ENCODE measurements around the gene KIAA1217. TPM values are rescaled to one million over a fixed set of nuclear protein-coding genes. Genes with fewer than 3 reads are reported as not detected.

Gene KIAA1217
- polyA plus RNA-seq, 1 of the 3 experiments (the other 2 are of a cell fraction): 7.2 TPM

GRCh38 chr10:24541239-24541753 lies 332.4 kb downstream of the KIAA1217 start:
- Histone ChIP-seq H3K4me3 (ENCODE audit: low read depth in 2 of 2, low read length in 1 of 2) (no peak overlapping the region), H3K9ac (no peak overlapping the region), H3K27ac (ENCODE audit: low read depth in 2 of 2, low read length in 1 of 2) (no peak overlapping the region), H3K36me3 (replicated peaks in 1 of 2; ENCODE audit: control insufficient read depth in 1 of 2, insufficient read depth in 2 of 2, low read length in 1 of 2) (peaks cover 0 to 36% of the 10 kb centered on the region in 2 experiments), H3K4me1 (ENCODE audit: control insufficient read depth in 1 of 2, insufficient read depth in 2 of 2, low read depth in 1 of 2, low read length in 1 of 2) (no peaks in the 10 kb centered on the region), H3K9me3 (no peaks in the 10 kb centered on the region), H3K27me3 (ENCODE audit: insufficient read depth) (no peaks in the 10 kb centered on the region), H4K20me1 (ENCODE audit: insufficient read depth) (no peaks in the 10 kb centered on the region), H3K4me2 (no peak overlapping the region), H3K79me2 (ENCODE audit: insufficient read depth) (no peaks in the 10 kb centered on the region), H3F3A (replicated peaks; ENCODE audit: insufficient read depth) (no peaks in the 10 kb centered on the region), H3K9me2 (no peaks in the 10 kb centered on the region), H2AFZ (ENCODE audit: low read depth) (no peak overlapping the region)
- 82% methylated on average over 9 of the region's 9 CpGs for WGBS (ENCODE audit: low lambda C conversion rate)
- DNase-seq: no peak
- ChIA-PET CTCF (interaction anchor here (1.0 kb wide), 1 partner anchor 22 kb away, joined by 5 read pairs; no protein-coding TSS in a partner anchor), POLR2A (no interaction called here)
- TF ChIP-seq RFX5 (IDR thresholded peaks at IDR 0.05; ENCODE audit: low read length): no peak
- no peak for TF ChIP-seq SMC3 (IDR thresholded peaks at IDR 0.05; ENCODE audit: low read depth, low read length)
- TF ChIP-seq MEF2A (IDR thresholded peaks at IDR 0.05; ENCODE audit: borderline replicate concordance, low read depth): no peak
- no peak for TF ChIP-seq MXI1 (IDR thresholded peaks at IDR 0.05; ENCODE audit: low read depth, low read length)
- no peak for TF ChIP-seq POLR2AphosphoS5 (IDR thresholded peaks at IDR 0.05; ENCODE audit: low read depth, low read length)
- TF ChIP-seq RAD21 (IDR thresholded peaks at IDR 0.05; ENCODE audit: low read length): no peak

GRCh38 chr10:24542314-24543270 lies 333.7 kb downstream of the KIAA1217 start:
- H3K9ac ChIP-seq: no peak overlapping the region
- H3K79me2 ChIP-seq (ENCODE audit: insufficient read depth): no peaks in the 10 kb centered on the region
- H2AFZ ChIP-seq (ENCODE audit: low read depth): no peak overlapping the region
- no peaks in the 10 kb centered on the region for H3K27me3 ChIP-seq (ENCODE audit: insufficient read depth)
- peaks cover 4% of the 10 kb centered on the region for H3F3A ChIP-seq (replicated peaks; ENCODE audit: insufficient read depth)
- DNase-seq: no peak
- no peak overlapping the region for H3K27ac ChIP-seq (ENCODE audit: low read depth in 2 of 2, low read length in 1 of 2)
- H3K4me1 ChIP-seq (ENCODE audit: control insufficient read depth in 1 of 2, insufficient read depth in 2 of 2, low read depth in 1 of 2, low read length in 1 of 2): no peaks in the 10 kb centered on the region
- H3K36me3 ChIP-seq (replicated peaks in 1 of 2; ENCODE audit: control insufficient read depth in 1 of 2, insufficient read depth in 2 of 2, low read length in 1 of 2): peaks cover 0 to 33% of the 10 kb centered on the region in 2 experiments
- H4K20me1 ChIP-seq (ENCODE audit: insufficient read depth): no peaks in the 10 kb centered on the region
- TF ChIP-seq MAX (IDR thresholded peaks at IDR 0.05; ENCODE audit: low read depth): no peak
- no peak for TF ChIP-seq ZBTB33 (IDR thresholded peaks at IDR 0.05; ENCODE audit: borderline replicate concordance, low read depth)
- TF ChIP-seq SIN3A (IDR thresholded peaks at IDR 0.05; ENCODE audit: borderline replicate concordance, low read depth, low read length): no peak
- TF ChIP-seq FOXJ3 (CRISPR knock-in tag; IDR thresholded peaks at IDR 0.05): no peak
- TF ChIP-seq GABPA (IDR thresholded peaks at IDR 0.05; ENCODE audit: low read depth): no peak
- no peak for TF ChIP-seq TAF1 (IDR thresholded peaks at IDR 0.05; ENCODE audit: borderline replicate concordance, low read depth, low read length)
- TF ChIP-seq RXRA (IDR thresholded peaks at IDR 0.05; ENCODE audit: borderline replicate concordance, low read depth): no peak
- TF ChIP-seq SMC3 (IDR thresholded peaks at IDR 0.05; ENCODE audit: low read depth, low read length): no peak
- no peak for TF ChIP-seq POLR2AphosphoS5 (IDR thresholded peaks at IDR 0.05; ENCODE audit: low read depth, low read length)
- TF ChIP-seq RCOR1 (IDR thresholded peaks at IDR 0.05; ENCODE audit: low read length): no peak
- TF ChIP-seq USF1 (IDR thresholded peaks at IDR 0.05; ENCODE audit: borderline replicate concordance, low read depth): no peak
- no peaks in the 10 kb centered on the region for H3K9me2 ChIP-seq
- no peak overlapping the region for H3K4me2 ChIP-seq
- no peaks in the 10 kb centered on the region for H3K9me3 ChIP-seq
- ChIA-PET CTCF (interaction anchor here (1.0 kb wide), 1 partner anchor 23 kb away, joined by 5 read pairs; no protein-coding TSS in a partner anchor), POLR2A (no interaction called here)
- WGBS (ENCODE audit: low lambda C conversion rate): 95% methylated on average over 14 of the region's 14 CpGs
- H3K4me3 ChIP-seq (ENCODE audit: low read depth in 2 of 2, low read length in 1 of 2): no peak overlapping the region
